CD4-positive, alpha-beta memory T cell (primary cell): ENCODE data around the gene RNF8. TPM values are rescaled to one million over a fixed set of nuclear protein-coding genes. Genes with fewer than 3 reads are reported as not detected.

ENCODE experiments used
- CTCF ChIA-PET: fragments of 350-600 bp; sonication (Branson Sonifier 250); formaldehyde crosslinking; loops from one replicate; lab custom pipeline; 2021; ENCODE audit warnings: inconsistent platforms; ENCODE audit not compliant: partially characterized antibody; lab: Charles Lee
- POLR2A ChIA-PET: fragments of 350-600 bp; sonication (Branson Sonifier 250); formaldehyde crosslinking; loops from one replicate; lab custom pipeline; 2021; ENCODE audit not compliant: partially characterized antibody; lab: Charles Lee
- DNase-seq, 5 donors: peaks; one replicate each; pipeline versions ENCODE4 v3.0.0 to v3.0.0-alpha.2; 2020 to 2022; ENCODE audit warnings: mixed read lengths in 1 of 5
- H3K27ac ChIP-seq: one replicate; pipeline ENCODE4 v1.7.0; 2013; ENCODE audit warnings: low read depth, low read length
- H3K27me3 ChIP-seq: 2 replicates; pipeline ENCODE4 v1.7.0; 2013; ENCODE audit warnings: mild to moderate bottlenecking, low read length, moderate library complexity; ENCODE audit not compliant: insufficient read depth
- H3K36me3 ChIP-seq: 2 replicates; pipeline ENCODE4 v1.7.0; 2013; ENCODE audit warnings: mild to moderate bottlenecking, low read length, moderate library complexity; ENCODE audit not compliant: insufficient read depth
- H3K4me1 ChIP-seq: 2 replicates; pipeline ENCODE4 v1.7.0; 2013; ENCODE audit warnings: mild to moderate bottlenecking, low read length, moderate library complexity; ENCODE audit not compliant: insufficient read depth
- H3K4me3 ChIP-seq, 2 donors: one replicate each; pipeline ENCODE4 v1.7.0; 2013; ENCODE audit warnings: low read length in 2 of 2, mild to moderate bottlenecking in 1 of 2
- H3K9me3 ChIP-seq, 2 donors: one replicate each; pipeline ENCODE4 v1.7.0; 2013; ENCODE audit warnings: low read length in 2 of 2, control low read depth in 1 of 2; ENCODE audit not compliant: control insufficient read depth in 1 of 2
- H3K27ac Mint-ChIP-seq, 7 donors: one replicate each; pipeline ENCODE4 v1.8.0; 2020 to 2021; ENCODE audit warnings: mixed read lengths in 7 of 7, mild to moderate bottlenecking in 6 of 7, inconsistent platforms in 3 of 7, moderate library complexity in 3 of 7
- H3K27me3 Mint-ChIP-seq, 2 donors: one replicate each; pipeline ENCODE4 v1.8.0; 2020 to 2021; ENCODE audit warnings: mixed read lengths in 2 of 2
- H3K36me3 Mint-ChIP-seq, 2 donors: one replicate each; pipeline ENCODE4 v1.8.0; 2020 to 2021; ENCODE audit warnings: mixed read lengths in 2 of 2, inconsistent platforms in 1 of 2, mild to moderate bottlenecking in 1 of 2
- H3K4me1 Mint-ChIP-seq, 4 donors: one replicate each; pipeline ENCODE4 v1.8.0; 2020 to 2021; ENCODE audit warnings: mixed read lengths in 4 of 4, mild to moderate bottlenecking in 1 of 4
- H3K4me3 Mint-ChIP-seq, 8 donors: one replicate each; pipeline ENCODE4 v1.8.0; 2020 to 2021; ENCODE audit warnings: mixed read lengths in 8 of 8, mild to moderate bottlenecking in 7 of 8, moderate library complexity in 6 of 8, inconsistent platforms in 3 of 8
- H3K9me3 Mint-ChIP-seq, 8 donors: one replicate each; pipeline ENCODE4 v1.8.0; 2020 to 2021; ENCODE audit warnings: mixed read lengths in 8 of 8, mild to moderate bottlenecking in 5 of 8, inconsistent platforms in 3 of 8, moderate library complexity in 1 of 8
- intact Hi-C: fragments of 100-400 bp; cut with micrococcal nuclease; formaldehyde crosslinking; loops from one replicate; pipeline ENCODE4 v1.15.1; 2023
- polyA plus RNA-seq, 2 donors: library from polyadenylated mRNA; unstranded; fragments of 300-500 nt; fragmentation: Illumina TruSeq; gene quantifications; one replicate each; pipeline ENCODE4 v1.2.3, GENCODE V29; 2021
- total RNA-seq, 2 experiments: library from RNA; stranded (reverse); gene quantifications; one replicate each; pipeline ENCODE4 v1.2.3, GENCODE V29; 2021

RNF8 gene
- total and polyA plus RNA-seq, 4 experiments from 2014 or later, result 14.2 to 17.2 (median 15.7) TPM

GRCh38 chr6:37432916-37433656 is 79.3 kb downstream of the RNF8 start, which contains the start of gene CMTR1:
CMTR1 (plus strand) TSS chr6:37433221; CDS start chr6:37435630, 2,409 bp downstream.
- Mint-ChIP-seq H3K4me3 (peak within 1 kb of the TSS; percentile 92 to 98 (median 93)), H3K36me3 (peaks cover 19 to 39% of the 10 kb centered on the region in 2 donors), H3K27ac (peak within 1 kb of the TSS; percentile 95 to 100 (median 97)), H3K4me1 (peaks cover 24 to 52% (median 40%) of the 10 kb centered on the region in 4 donors), H3K27me3 (peaks cover 3 to 5% of the 10 kb centered on the region in 2 donors), H3K9me3 (peaks cover 0 to 8% (median 0%) of the 10 kb centered on the region in 8 donors)
- peaks cover 32% of the 10 kb centered on the region for H3K4me1 ChIP-seq
- H3K27ac ChIP-seq, result peak within 1 kb of the TSS; percentile 96
- POLR2A ChIA-PET, result interaction anchor here (0.5 to 2.5 kb wide), 22 partner anchors 10 to 1312 kb away, joined by 3 to 40 read pairs (median 4); partner anchors contain the start of genes CCDC167, MDGA1, PPIL1 and RNF8
- CTCF ChIA-PET, result interaction anchor here (1.0 to 1.2 kb wide), 3 partner anchors 10 to 107 kb away, joined by 3 read pairs; no protein-coding TSS in a partner anchor
- H3K9me3 ChIP-seq, result no peaks in the 10 kb centered on the region
- peaks cover 28% of the 10 kb centered on the region for H3K36me3 ChIP-seq
- H3K4me3 ChIP-seq, result peak within 1 kb of the TSS; percentile 61 to 95
- intact Hi-C loops, result loop anchor here (1.0 to 5.0 kb wide), 5 partner anchors 69 to 384 kb away; partner anchors contain the start of gene ZFAND3
- no peaks in the 10 kb centered on the region for H3K27me3 ChIP-seq
- peak; percentile 97 to 98 (median 97) for DNase-seq

- intact Hi-C loops, result loop anchor here (1.0 to 5.0 kb wide), 5 partner anchors 69 to 384 kb away; partner anchors contain the start of gene ZFAND3
- H3K4me3 ChIP-seq, result peak overlapping the region; percentile 61 to 95
- ChIA-PET CTCF (interaction anchor here (1.0 to 1.2 kb wide), 3 partner anchors 9 to 108 kb away, joined by 3 read pairs; no protein-coding TSS in a partner anchor), POLR2A (interaction anchor here (0.5 to 2.5 kb wide), 19 partner anchors 9 to 1313 kb away, joined by 3 to 40 read pairs (median 4); partner anchors contain the start of genes CCDC167, MDGA1, PPIL1 and RNF8)
- H3K9me3 Mint-ChIP-seq, result peaks cover 0 to 7% (median 0%) of the 10 kb centered on the region in 8 donors
- H3K27ac ChIP-seq, result peak overlapping the region; percentile 96
- H3K9me3 ChIP-seq, result no peaks in the 10 kb centered on the region
- H3K36me3 ChIP-seq, result peaks cover 30% of the 10 kb centered on the region
- peaks cover 24 to 57% (median 43%) of the 10 kb centered on the region in 4 donors for H3K4me1 Mint-ChIP-seq
- peak overlapping the region; percentile 95 to 100 (median 97) for H3K27ac Mint-ChIP-seq
- peaks cover 24 to 46% of the 10 kb centered on the region in 2 donors for H3K36me3 Mint-ChIP-seq
- H3K4me1 ChIP-seq, result peaks cover 32% of the 10 kb centered on the region
- peak; percentile 32 to 65 (median 45) for DNase-seq
- H3K27me3 ChIP-seq, result no peaks in the 10 kb centered on the region
- H3K27me3 Mint-ChIP-seq, result peaks cover 3% of the 10 kb centered on the region in 2 donors
- H3K4me3 Mint-ChIP-seq, result peak overlapping the region; percentile 90 to 98 (median 93)
These were observed 80.0 kb downstream of the RNF8 start for GRCh38 chr6:37433657-37434271.

- no peak for DNase-seq
- ChIA-PET POLR2A (no interaction called here), CTCF (no interaction called here)
- Mint-ChIP-seq H3K27me3 (no peaks in the 10 kb centered on the region), H3K4me1 (peaks cover 27 to 70% (median 50%) of the 10 kb centered on the region in 4 donors), H3K4me3 (peak overlapping the region in 1 of 8 donors; percentile 66), H3K36me3 (peaks cover 32 to 60% of the 10 kb centered on the region in 2 donors), H3K9me3 (no peaks in the 10 kb centered on the region), H3K27ac (peak overlapping the region in 3 of 7 donors; percentile 53 to 100 (median 79))
- Histone ChIP-seq H3K9me3 (no peaks in the 10 kb centered on the region), H3K27me3 (no peaks in the 10 kb centered on the region), H3K4me1 (peaks cover 32% of the 10 kb centered on the region), H3K36me3 (peaks cover 37% of the 10 kb centered on the region), H3K27ac (no peak overlapping the region), H3K4me3 (no peak overlapping the region)
- intact Hi-C loops, result no loop called here
These were observed 81.6 kb downstream of the RNF8 start for GRCh38 chr6:37435373-37435772.

- no peak for DNase-seq
- Histone ChIP-seq H3K4me1 (peaks cover 32% of the 10 kb centered on the region), H3K36me3 (peaks cover 37% of the 10 kb centered on the region), H3K4me3 (no peak overlapping the region), H3K9me3 (no peaks in the 10 kb centered on the region), H3K27me3 (no peaks in the 10 kb centered on the region), H3K27ac (no peak overlapping the region)
- H3K4me1 Mint-ChIP-seq, result peaks cover 27 to 74% (median 51%) of the 10 kb centered on the region in 4 donors
- CTCF ChIA-PET, result no interaction called here
- peak overlapping the region in 1 of 8 donors; percentile 66 for H3K4me3 Mint-ChIP-seq
- intact Hi-C loops, result no loop called here
- POLR2A ChIA-PET, result no interaction called here
- peak overlapping the region in 3 of 7 donors; percentile 53 to 100 (median 79) for H3K27ac Mint-ChIP-seq
- no peaks in the 10 kb centered on the region for H3K9me3 Mint-ChIP-seq
- H3K27me3 Mint-ChIP-seq, result no peaks in the 10 kb centered on the region
- peaks cover 32 to 64% of the 10 kb centered on the region in 2 donors for H3K36me3 Mint-ChIP-seq
These were observed 82.0 kb downstream of the RNF8 start for GRCh38 chr6:37435816-37436215.

- Mint-ChIP-seq H3K9me3 (no peaks in the 10 kb centered on the region), H3K4me1 (peaks cover 33 to 79% (median 58%) of the 10 kb centered on the region in 4 donors), H3K4me3 (no peak overlapping the region), H3K27ac (peak overlapping the region in 2 of 7 donors; percentile 3 to 29), H3K27me3 (no peaks in the 10 kb centered on the region), H3K36me3 (peaks cover 33 to 67% of the 10 kb centered on the region in 2 donors)
- Histone ChIP-seq H3K36me3 (peaks cover 40% of the 10 kb centered on the region), H3K9me3 (no peaks in the 10 kb centered on the region), H3K27ac (no peak overlapping the region), H3K27me3 (no peaks in the 10 kb centered on the region), H3K4me1 (peaks cover 39% of the 10 kb centered on the region), H3K4me3 (no peak overlapping the region)
- no peak for DNase-seq
- CTCF ChIA-PET, result no interaction called here
- POLR2A ChIA-PET, result no interaction called here
- intact Hi-C loops, result no loop called here
These were observed 85.1 kb downstream of the RNF8 start for GRCh38 chr6:37438930-37439329.

- H3K27me3 ChIP-seq, result no peaks in the 10 kb centered on the region
- peak overlapping the region in 5 of 8 donors; percentile 33 to 64 (median 46) for H3K4me3 Mint-ChIP-seq
- H3K27ac ChIP-seq, result peak overlapping the region; percentile 72
- H3K36me3 ChIP-seq, result peaks cover 39% of the 10 kb centered on the region
- DNase-seq, result no peak
- H3K9me3 Mint-ChIP-seq, result no peaks in the 10 kb centered on the region
- no peaks in the 10 kb centered on the region for H3K9me3 ChIP-seq
- no peak overlapping the region for H3K4me3 ChIP-seq
- H3K4me1 ChIP-seq, result peaks cover 19% of the 10 kb centered on the region
- H3K4me1 Mint-ChIP-seq, result peaks cover 21 to 56% (median 41%) of the 10 kb centered on the region in 4 donors
- POLR2A ChIA-PET, result interaction anchor here (1.6 to 3.6 kb wide), 2 partner anchors 8 to 75 kb away, joined by 5 to 40 read pairs; partner anchors contain the start of gene CMTR1
- H3K36me3 Mint-ChIP-seq, result peaks cover 49 to 71% of the 10 kb centered on the region in 2 donors
- CTCF ChIA-PET, result no interaction called here
- H3K27me3 Mint-ChIP-seq, result no peaks in the 10 kb centered on the region
- peak overlapping the region; percentile 68 to 96 (median 94) for H3K27ac Mint-ChIP-seq
- intact Hi-C loops, result no loop called here
These were observed 87.9 kb downstream of the RNF8 start for GRCh38 chr6:37441651-37442050.
